Peyer's patch (tissue), 4 donors: ENCODE results near the gene EGFL6.

Source experiments
- POLR2A ChIP-seq, 2 donors: fragments of 450-650 bp; IDR thresholded peaks; one replicate each; pipeline ENCODE4 v1.5.1; 2017; ENCODE audit warnings: antibody characterized with exemption in 2 of 2, mild to moderate bottlenecking in 2 of 2, moderate library complexity in 2 of 2
- TF ChIP-seq, protein P1 (sequence below), 6 experiments: fragments of 450-650 bp in 4 of 6; fragments of 200-600 bp in 2 of 6; sonication (generic) in 1 of 6; IDR thresholded peaks; one replicate each; pipeline ENCODE4 v1.5.1; 2017 to 2019; ENCODE audit warnings: antibody characterized with exemption in 6 of 6, mild to moderate bottlenecking in 3 of 6, moderate library complexity in 1 of 6

DNA sequence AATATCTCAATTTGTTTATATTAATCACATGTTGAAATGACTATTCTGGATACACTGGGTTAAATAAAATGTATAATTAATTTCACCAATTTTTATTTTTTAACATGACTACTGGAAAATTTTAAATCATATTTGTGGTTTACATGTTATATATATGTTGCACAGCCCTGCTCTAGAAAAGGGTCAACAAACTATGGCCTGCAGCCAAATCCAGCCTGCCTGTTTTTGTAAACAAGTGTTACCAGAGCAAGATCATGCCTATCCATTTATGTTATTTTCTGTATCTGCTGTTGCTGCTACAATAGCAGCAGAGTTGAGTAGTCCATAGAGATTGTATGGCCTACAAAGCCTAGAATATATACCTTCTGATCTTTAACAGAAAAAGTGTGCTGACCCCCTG lies 84.7 kb downstream of the EGFL6 start:
- TF ChIP-seq, protein P1, sequence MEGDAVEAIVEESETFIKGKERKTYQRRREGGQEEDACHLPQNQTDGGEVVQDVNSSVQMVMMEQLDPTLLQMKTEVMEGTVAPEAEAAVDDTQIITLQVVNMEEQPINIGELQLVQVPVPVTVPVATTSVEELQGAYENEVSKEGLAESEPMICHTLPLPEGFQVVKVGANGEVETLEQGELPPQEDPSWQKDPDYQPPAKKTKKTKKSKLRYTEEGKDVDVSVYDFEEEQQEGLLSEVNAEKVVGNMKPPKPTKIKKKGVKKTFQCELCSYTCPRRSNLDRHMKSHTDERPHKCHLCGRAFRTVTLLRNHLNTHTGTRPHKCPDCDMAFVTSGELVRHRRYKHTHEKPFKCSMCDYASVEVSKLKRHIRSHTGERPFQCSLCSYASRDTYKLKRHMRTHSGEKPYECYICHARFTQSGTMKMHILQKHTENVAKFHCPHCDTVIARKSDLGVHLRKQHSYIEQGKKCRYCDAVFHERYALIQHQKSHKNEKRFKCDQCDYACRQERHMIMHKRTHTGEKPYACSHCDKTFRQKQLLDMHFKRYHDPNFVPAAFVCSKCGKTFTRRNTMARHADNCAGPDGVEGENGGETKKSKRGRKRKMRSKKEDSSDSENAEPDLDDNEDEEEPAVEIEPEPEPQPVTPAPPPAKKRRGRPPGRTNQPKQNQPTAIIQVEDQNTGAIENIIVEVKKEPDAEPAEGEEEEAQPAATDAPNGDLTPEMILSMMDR (IDR thresholded peaks at IDR 0.05) = no peak
- TF ChIP-seq POLR2A (IDR thresholded peaks at IDR 0.05) = no peak
